Psoas muscle (tissue), 8 donors: ENCODE results near the gene RASGRP3. TPM values are rescaled to one million over a fixed set of nuclear protein-coding genes. Genes with fewer than 3 reads are reported as not detected.
A peak's percentile ranks its signal among the peaks of the same experiment; 100 is the strongest.

Source experiments
- ATAC-seq, 4 donors: fragments of 200-7000 bp; cut with Tn5 transposase; one replicate each; pipeline ENCODE4 v1.9.1; 2020; ENCODE audit warnings: moderate library complexity in 3 of 4, mild to moderate bottlenecking in 2 of 4
- DNase-seq, 2 donors: peaks; one replicate each; pipeline ENCODE4 v3.0.0-alpha.2; 2020
- H3K27ac ChIP-seq: fragments of 200-600 bp; one replicate; pipeline ENCODE4 v1.8.0; 2022
- H3K27me3 ChIP-seq, 3 donors: fragments of 200-600 bp in 1 of 3; one replicate each; pipeline versions ENCODE4 v1.6.1 to v1.8.0; 2013 to 2022; ENCODE audit warnings: low read length in 2 of 3, mild to moderate bottlenecking in 2 of 3, moderate library complexity in 1 of 3; ENCODE audit not compliant: insufficient read depth in 3 of 3
- H3K36me3 ChIP-seq, 2 donors: fragments of 200-600 bp in 1 of 2; one replicate each; pipeline versions ENCODE4 v1.6.1 to v1.8.0; 2013 to 2022; ENCODE audit warnings: low read depth in 1 of 2, mild to moderate bottlenecking in 1 of 2, moderate library complexity in 1 of 2; ENCODE audit not compliant: insufficient read depth in 1 of 2
- H3K4me1 ChIP-seq: fragments of 200-600 bp; one replicate; pipeline ENCODE4 v1.8.0; 2022
- H3K4me3 ChIP-seq: fragments of 200-600 bp; one replicate; pipeline ENCODE4 v1.8.0; 2022; ENCODE audit warnings: mild to moderate bottlenecking
- H3K9me3 ChIP-seq: fragments of 200-600 bp; one replicate; pipeline ENCODE4 v1.8.0; 2022
- CTCF ChIP-seq: fragments of 200-600 bp; IDR thresholded peaks from one replicate; pipeline ENCODE4 v1.8.0; 2022; ENCODE audit warnings: antibody characterized with exemption
- WGBS, 3 donors: extraction: QIAGEN DNeasy Blood & Tissue Kit; methylation state at CpG; one replicate each; pipeline versions ENCODE4 v1.1.6 to v1.1.7; 2013; 5-methylcytosine and 5-hydroxymethylcytosine counted together
- intact Hi-C, 2 donors: fragments of 100-400 bp; cut with DNase I; formaldehyde crosslinking; loops; one replicate each; pipeline versions ENCODE4 v1.11.0 to v1.14.2; 2022
- polyA plus RNA-seq, 3 donors: library from polyadenylated mRNA; stranded (reverse); fragments of 200-250 nt; gene quantifications; one replicate each; pipeline ENCODE4 v1.2.3, GENCODE V29; 2013
- total RNA-seq, 4 donors: library from RNA; stranded (reverse); fragmentation: NEBNext Ultra II Directional in 2 of 4; extraction: Animal tissue kit (Norgen Biotek cat#: 25700) in 2 of 4; gene quantifications; one replicate each; pipeline versions ENCODE4 v1.2.1 to v1.2.4, GENCODE V29; 2021 to 2023
- donor health status: healthy with polysubstance abuse.
- donor health status: DM: no; HTN: no; CAD: no; lungs with moderate emphysema.
- donor health status: Bipolar disorder and iron deficiency.
- donor health status: healthy.
- donor health status: DM: yes; HTN: yes; CAD: no.
- donor health status: DM: no; HTN: no; CAD: no.
- donor health status: DM: no; HTN: no; CAD: no.
- donor health status: DM: yes; HTN: yes; CAD: no.

The RASGRP3 gene
- total and polyA plus RNA-seq, 7 donors: 3.4 to 24.9 (median 13.0) TPM

- intact Hi-C loops: loop anchor here in 1 of 2 donors (10.0 kb wide), 1 partner anchor 398 kb away; no protein-coding TSS in a partner anchor
Measured at GRCh38 chr2:33432871-33433270, 43.6 kb upstream of the RASGRP3 start.

GRCh38 chr2:33433279-33434235, 42.9 kb upstream of the RASGRP3 start:
- no peaks in the 10 kb centered on the region for H3K9me3 ChIP-seq
- no peak overlapping the region for H3K4me3 ChIP-seq
- no peak overlapping the region for H3K27ac ChIP-seq
- DNase-seq (no peak), ATAC-seq (no peak)
- WGBS, 3 donors: 67 to 71% (median 71%) methylated on average over 7 of the region's 7 CpGs
- H3K4me1 ChIP-seq: peaks cover 9% of the 10 kb centered on the region
- intact Hi-C loops: loop anchor here in 1 of 2 donors (10.0 kb wide), 1 partner anchor 399 kb away; no protein-coding TSS in a partner anchor
- no peaks in the 10 kb centered on the region for H3K36me3 ChIP-seq
- no peak for TF ChIP-seq CTCF
- H3K27me3 ChIP-seq: no peaks in the 10 kb centered on the region

More at GRCh38 chr2:33432871-33433270, 43.6 kb upstream of the RASGRP3 start:
- H3K36me3 ChIP-seq: no peaks in the 10 kb centered on the region
- H3K27ac ChIP-seq: no peak overlapping the region
- WGBS, 3 donors: 76 to 88% (median 82%) methylated on average over 2 of the region's 2 CpGs
- TF ChIP-seq CTCF: no peak
- no peaks in the 10 kb centered on the region for H3K9me3 ChIP-seq
- H3K27me3 ChIP-seq: no peaks in the 10 kb centered on the region
- H3K4me3 ChIP-seq: no peak overlapping the region
- DNase-seq: no peak
- peaks cover 9% of the 10 kb centered on the region for H3K4me1 ChIP-seq
- ATAC-seq: no peak

GRCh38 chr2:33435518-33435917, 40.9 kb upstream of the RASGRP3 start:
- WGBS, 3 donors: 88 to 91% (median 89%) methylated on average over 8 of the region's 8 CpGs
- intact Hi-C loops: loop anchor here (5.0 to 10.0 kb wide), 2 partner anchors 308 to 401 kb away; no protein-coding TSS in a partner anchor
- no peaks in the 10 kb centered on the region for H3K36me3 ChIP-seq
- TF ChIP-seq CTCF: no peak
- H3K4me3 ChIP-seq: no peak overlapping the region
- H3K27ac ChIP-seq: no peak overlapping the region
- ATAC-seq: no peak
- no peaks in the 10 kb centered on the region for H3K9me3 ChIP-seq
- no peaks in the 10 kb centered on the region for H3K27me3 ChIP-seq
- H3K4me1 ChIP-seq: peaks cover 9% of the 10 kb centered on the region
- no peak for DNase-seq

DNA sequence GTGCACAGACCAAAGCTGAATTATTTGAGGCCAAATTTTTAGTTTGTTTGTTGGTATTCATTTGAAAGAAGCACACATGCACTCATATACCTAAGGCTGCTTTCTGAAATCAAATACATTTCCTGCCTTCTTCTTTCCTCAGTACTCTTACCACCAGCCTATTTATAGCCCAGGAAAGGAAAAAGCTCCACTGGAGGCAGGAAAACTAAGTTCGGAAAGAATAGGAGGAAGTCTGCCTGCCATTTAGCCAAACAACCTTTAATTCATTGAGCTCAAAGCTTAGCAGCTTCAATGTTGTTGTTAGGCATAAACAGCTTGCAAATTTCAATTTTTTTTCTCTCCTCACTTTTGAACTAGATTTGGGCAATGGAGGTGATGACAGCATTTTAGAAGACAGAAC, 40.4 kb upstream of the RASGRP3 start:
- 0 to 17% (median 4%) methylated on average over 1 of the region's 1 CpG for WGBS, 3 donors
- no peak for DNase-seq
- Histone ChIP-seq H3K27ac (no peak overlapping the region), H3K4me1 (peaks cover 9% of the 10 kb centered on the region), H3K27me3 (no peaks in the 10 kb centered on the region), H3K9me3 (no peaks in the 10 kb centered on the region), H3K36me3 (no peaks in the 10 kb centered on the region), H3K4me3 (peak overlapping the region; percentile 52)
- ATAC-seq: peak in 3 of 4 donors; percentile 55 to 78 (median 74)
- intact Hi-C loops: loop anchor here (5.0 to 10.0 kb wide), 2 partner anchors 309 to 401 kb away; no protein-coding TSS in a partner anchor
- no peak for TF ChIP-seq CTCF
